NCI-H524 (cell line): ENCODE results near the gene STAG3.

Experiments used
- DNase-seq, 2 experiments: peaks; one replicate each; lab custom pipeline; 2025; lab: John Stamatoyannopoulos, UW

The STAG3 gene

DNA sequence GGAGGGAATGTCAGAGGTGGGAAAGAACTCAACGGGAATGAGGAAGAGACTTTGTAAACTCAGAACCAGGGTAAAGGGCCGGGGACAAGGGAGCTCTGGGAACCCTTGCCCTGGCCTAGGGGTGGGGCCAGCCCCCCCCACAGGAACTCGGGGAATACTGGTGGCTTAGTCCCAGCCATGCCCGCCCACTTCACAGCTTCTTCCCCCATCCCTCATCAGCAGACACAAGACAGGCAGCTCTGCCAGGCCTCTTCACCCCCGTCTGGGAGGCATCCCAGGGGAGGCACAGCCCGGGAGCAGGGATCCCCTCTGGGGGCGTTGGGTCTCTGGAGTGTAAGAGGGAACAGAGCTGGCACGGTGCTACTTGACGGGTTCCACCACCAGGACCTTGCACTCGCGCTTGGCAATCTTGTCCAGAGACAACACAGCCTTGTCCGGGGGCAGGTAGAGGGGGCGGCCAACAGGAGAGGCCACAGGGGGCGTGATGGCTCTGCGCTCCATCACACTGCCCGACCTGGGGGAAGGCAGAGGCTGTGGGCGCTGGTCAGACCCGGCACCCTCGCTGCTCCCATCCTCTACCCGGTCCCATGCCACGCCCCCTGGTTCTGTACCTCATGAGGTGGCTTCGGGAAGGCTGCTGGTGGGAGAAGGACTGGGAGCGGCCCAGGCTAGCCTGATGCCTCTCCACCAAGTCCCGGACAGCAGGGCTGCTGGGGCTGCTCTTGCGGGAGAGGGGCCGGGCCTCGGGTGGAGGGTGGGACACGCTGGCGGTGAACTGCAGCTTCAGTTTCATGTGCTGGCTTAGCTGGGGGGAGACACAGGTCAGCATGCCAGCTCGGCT is 22.8 kb upstream of the STAG3 start:
- no peak for DNase-seq

DNA sequence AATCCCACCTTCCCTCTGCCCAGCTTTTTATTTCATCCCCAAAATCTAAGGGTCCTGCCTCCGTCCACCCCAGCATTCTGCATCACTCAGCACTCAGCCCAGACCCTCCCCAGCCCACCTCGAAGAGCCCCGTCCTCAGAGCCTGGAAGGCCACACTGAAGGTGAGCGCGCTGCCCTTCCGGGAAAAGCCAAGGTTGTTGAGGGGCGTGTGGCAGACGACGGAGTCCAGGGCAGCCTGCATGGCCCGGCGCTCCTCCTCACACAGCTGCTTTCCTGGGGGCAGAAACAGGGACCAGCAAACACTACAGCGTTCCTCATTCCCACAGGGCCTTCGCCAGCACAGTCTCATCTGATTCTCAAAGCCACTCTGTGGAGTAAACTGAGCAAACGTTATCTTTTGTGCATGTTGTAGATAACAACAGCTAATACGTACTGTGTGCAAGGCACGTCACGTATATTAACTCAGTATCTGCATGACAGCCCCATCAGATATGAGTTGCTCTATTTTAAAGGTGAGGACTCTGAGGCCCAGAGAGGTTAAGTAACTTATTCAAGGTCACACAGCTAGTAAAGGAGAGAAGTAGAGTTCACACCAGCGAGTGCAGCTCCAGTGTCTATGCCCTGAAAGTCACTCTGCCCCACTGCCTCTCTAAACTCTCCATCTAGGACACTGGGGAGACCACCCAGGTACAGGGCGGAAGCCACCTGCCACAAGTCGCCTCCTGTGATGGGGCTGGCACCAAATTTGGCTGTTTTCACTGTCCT is 22.0 kb upstream of the STAG3 start:
- no peak for DNase-seq

DNA sequence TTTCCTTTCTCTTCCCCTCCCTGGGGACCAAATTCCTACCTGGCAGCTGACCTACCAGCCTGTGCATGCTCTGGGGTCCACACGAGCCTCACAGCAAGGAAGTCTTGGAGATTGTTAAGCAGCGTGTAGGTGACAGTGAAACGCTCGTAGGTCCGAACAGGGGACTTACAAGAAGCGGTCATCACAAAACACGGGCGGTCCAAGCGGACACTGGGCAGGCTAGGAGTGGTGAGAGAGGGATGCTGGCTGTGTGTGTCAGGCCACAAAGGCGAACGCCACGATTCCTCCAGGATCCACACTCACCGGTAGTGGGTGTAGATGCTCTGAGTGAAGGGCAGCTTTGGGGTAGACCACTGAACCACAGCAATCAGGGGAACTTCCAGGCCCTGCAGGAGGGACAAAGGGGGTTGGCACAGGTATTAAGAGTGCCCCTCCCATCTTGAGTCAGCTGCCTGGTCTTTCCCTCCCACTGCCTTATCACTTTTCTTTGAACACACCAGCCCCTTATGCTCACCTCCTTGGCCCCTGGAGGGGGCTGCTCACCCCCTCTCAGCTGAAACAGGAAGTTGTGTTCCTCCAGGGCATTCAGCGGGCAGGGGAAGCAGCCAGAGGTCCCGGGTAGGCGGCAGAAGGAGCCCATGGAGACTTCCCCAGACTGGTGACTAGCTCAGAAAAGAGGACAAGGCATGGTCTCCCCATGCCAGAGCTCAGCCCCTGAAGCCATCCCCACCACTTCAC is 21.2 kb upstream of the STAG3 start:
- no peak for DNase-seq

DNA sequence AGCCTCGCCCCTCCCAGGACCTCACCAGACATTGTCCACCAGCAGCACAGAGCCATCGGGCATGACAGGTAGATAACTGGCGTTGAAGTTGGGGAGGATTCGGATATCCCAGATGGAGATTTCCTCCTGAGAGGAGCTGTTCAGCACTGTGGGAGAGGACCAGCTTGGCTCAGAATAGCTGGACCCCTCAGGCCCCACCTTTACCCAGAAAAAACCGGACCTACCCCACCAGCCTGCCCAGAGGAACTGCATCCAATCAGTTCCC is 20.7 kb upstream of the STAG3 start:
- no peak for DNase-seq

DNA sequence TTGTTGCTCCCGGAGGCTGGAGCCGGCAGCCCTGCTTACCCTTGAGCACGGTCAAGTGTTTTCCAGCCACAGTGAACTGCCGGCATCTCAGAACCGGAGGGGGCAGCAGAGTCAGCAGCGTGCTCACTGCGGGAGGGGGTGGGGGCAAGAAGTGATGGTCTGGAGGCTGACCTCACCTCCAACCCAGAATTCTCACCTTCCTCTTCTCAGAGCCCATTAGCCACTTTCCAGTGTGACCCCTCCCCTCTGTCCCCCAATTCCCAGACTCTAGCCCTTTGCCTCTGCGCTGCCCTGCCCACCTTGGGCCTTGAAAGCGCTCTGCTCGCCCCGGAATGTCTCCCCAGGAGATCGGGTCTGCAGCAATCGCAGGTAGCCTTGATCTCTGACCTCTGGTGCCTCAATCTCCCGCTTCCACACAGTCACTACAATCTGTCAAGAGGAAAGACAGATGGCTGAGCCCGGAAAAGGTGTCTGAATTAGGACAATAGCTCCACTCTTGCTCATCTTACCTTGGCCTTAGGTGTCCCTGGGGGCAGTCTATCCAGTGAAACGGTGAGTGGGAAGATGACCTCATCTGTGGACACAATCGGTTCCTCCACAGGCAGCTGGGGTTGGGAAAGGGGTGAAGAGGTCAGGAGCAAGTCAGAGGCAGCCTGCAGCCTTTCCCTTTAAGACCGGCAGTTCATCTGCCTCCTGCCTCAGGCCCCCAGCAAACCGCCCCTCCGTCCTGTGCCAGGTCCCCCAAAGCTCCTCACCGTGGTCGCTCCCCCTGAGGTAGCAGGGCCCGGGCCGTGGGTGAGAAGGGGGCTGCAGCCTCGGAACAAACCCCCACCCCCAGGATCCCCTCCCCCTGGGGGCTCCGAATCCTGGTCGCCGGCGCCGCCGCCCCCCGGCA is 20.1 kb upstream of the STAG3 start:
- DNase-seq = no peak

DNA sequence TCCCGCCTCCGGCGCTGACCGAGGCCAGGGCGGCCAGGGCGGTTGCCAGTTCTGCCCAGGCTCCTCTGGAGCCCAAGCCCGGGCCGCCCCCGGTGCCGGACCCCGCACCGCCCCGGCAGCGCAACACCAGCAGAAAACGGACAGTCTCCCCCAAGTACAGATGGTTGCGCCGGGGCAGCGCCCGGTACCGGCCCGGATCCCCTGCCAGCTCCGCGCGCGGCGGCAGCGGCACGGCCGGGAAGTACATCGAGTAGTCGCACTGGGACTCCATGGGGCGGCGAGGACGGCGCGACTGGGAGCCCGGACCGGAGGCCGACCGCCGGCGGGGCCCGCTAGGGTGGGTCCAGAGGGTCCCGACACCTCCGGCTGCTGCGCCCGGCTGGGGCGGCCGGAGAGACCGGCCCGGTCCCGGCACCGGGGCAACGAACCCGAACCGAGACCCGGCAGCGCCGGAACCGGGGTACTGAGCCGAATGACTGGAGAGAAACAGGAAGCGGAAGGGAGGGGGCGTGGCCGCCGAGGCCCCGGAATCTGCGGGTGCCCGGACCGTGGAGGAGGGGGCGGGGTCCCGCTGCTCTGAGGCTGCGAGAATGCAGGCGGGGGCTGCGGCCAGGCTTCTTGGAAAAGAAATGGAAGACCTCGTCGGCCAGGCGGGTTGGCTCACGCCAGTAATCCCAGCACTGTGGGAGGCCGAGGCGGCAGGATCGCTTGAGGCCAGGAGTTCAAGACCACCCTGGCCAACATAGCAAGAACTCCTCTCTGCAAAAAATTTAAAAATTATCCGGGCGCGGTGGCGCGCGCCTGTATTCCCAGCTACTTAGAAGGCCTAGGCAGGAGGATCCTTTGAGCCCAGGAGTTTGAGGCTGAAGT is 19.3 kb upstream of the STAG3 start, which contains the start of gene TRAPPC14:
TSS of gene TRAPPC14 (minus strand) at position 495 of the 870 bp plus-strand sequence. CDS start at position 271, 224 bp downstream.
- peak; percentile 58 to 77 for DNase-seq

DNA sequence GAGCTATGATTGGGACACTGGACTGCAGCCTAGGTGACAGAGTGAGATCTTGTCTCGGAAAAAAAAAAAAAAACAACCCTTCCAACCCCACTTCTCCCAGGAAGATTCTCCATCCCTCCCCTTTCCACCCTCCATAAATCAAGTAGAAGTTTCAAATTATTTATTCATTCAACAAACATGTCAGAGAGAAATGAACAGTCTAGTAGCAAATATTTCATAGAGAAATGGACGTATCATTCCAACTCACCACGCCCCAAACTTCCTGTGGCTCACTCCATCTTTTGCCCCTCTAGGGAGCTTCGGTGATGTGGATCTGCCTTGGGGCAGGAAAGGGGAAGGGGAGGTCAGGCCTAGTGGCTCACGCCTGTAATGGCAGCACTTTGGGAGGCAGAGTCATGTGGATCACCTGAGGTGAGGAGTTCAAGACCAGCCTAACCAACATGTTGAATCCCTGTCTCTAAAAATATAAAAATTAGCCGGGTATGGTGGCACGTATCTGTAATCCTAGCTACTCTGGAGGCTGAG is 18.6 kb upstream of the STAG3 start:
- DNase-seq = no peak

DNA sequence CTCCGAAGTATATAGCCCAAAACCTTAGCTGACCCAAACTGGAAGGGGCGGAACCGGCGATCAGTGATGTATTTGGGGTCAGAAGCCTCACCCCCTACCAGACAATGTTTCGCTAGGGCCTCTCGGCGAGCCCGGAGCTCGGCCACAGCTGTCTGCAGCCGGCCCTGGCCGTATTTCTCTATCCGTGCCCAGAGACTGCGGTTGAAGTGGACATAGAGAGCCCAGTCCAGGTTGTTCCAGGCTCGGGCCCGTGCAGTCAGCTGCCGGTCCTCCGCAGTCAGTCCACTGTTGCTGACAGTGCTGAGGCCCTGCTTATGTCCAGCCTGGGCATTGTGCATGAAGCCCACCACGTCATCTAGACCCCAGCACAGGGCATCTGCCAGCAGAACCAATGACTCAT is 17.7 kb upstream of the STAG3 start:
- DNase-seq = no peak

DNA sequence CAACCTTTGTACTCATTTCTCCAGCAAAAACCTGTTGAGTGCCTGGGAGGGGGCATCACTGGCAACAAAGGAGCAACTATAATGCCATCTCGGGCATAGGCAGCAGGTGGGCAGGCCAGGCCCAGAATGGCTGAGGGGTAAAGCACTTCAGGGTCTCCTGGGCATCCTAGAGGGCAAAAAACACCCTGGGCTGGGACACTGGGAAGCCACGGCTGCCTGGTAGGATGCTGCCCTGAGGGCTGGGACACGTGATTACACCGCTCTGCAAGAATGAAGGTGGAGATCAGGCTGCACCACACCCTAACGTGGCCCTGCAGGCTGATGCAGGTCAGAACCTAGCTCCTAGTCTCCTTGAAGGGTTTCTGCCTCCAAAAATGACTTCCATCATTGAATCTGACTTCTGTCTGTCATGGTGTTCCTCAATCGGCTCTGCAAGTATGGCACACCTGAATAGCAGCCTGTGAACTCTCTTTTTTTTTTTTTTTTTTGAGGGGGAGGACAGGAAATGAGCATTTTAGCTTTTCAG is 14.6 kb upstream of the STAG3 start:
- DNase-seq = no peak

DNA sequence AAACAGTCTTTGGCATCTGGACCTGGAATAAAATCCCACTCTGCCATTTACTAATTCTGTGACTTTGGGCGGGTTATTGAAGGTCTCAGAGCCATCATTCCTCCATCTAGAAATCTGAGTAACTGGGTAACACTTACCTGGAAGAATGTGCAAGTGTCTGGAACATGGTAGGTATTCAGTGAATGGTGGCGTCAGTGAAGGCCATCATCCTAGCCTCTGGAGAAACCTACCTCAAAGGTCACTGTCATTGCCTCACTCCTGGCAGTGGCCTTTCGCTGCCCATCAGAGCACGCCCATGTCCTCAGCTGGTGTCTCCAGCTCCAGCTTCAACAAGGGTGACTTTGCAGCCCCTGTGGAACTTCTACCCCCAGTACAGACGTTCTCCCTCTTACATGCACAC is 13.8 kb upstream of the STAG3 start:
- no peak for DNase-seq

DNA sequence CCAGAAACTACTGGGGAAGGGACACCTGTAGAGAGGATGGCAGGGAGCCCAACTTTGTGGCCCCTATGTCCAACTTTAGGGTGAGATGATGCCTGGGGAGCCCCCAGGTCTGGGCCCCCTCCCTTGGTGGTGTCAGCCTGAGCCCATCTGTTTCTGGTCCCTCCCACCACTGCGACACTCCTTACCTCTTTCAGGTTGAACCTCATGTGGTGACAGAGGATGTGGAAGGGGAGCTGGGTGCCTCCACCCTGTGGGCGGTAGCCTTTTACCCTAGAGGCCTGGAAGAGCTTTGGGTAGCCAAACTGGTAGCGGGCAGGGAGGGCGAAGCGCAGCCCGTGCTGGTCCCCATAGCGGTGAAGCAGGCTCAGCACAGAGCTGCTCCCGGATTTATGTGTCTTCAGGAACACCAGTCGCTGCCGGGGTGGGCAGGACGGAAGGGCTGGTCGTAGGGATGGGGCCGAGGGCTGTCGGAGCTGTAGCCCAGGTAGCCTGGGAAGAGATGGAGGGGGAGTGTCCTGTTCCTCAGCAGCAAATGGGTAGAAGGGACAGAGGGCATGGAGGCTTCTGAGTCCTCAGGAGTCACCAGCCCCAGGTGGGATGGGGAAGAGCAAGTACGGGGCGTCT is 11.3 kb upstream of the STAG3 start:
- no peak for DNase-seq

DNA sequence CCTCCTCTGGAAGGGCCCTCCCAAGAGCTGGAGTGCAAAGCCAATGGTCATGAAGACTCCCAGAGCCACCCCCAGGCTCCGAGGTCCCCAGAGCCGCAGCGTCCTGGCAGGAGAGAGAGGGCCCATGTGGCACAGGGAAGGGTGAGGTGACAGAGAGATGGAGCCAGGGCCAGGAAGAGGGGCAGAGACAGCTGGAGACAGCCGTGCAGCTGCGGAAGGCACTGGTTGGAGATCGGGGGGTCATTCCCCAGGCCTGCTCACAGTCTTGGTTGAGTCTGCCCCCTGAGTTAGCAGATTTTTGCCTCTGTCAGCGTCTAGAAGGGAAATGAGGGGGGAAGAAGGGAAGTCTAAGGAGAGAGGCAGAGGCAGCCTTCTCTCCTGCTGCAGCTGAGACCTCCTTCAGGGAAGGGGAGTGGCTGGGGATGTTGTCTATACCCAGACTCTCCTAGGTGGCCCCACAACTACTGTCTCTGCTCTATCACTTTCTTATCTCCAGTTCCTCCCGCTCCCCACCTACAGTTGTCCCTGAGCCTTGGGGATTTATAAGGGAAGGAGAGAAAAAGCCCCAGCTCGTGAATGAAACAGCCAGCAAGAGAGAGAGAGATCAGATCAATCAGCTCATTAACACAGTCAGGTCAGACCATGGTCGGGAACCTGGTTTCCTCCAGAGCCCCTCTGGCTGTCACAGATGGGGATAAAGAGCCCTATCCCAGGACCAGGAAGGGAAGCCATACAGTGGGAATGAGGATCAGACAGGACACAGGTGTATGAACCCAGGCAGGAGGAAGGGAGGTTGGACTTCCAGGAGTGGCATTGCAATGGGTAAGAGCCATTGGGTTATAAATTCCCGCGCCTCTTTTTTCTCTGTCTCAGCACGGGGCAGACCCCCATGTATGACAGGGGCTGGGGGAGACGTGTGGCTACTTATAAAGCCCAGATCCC is 10.5 kb upstream of the STAG3 start:
- no peak for DNase-seq

DNA sequence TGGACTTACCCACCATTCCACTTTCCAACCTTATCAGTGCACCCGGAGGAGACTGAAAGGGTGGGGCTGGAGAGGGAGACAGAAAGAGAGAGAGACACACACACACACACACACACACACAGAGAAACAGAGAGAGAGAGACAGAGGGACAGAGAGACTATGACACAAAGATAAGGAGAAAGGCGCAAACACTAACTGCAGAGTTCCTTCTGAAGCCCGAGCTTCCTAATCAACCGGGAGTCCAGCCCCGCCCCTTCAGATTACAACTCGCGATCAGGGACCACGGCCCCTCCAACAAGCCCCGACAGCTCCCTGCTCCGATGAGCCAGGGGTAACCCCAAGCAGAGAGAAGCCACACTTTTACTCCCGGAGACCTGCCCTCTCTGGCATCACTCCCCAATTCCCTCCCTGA is 9.8 kb upstream of the STAG3 start:
- DNase-seq = peak in 1 of 2 experiments; percentile 17

DNA sequence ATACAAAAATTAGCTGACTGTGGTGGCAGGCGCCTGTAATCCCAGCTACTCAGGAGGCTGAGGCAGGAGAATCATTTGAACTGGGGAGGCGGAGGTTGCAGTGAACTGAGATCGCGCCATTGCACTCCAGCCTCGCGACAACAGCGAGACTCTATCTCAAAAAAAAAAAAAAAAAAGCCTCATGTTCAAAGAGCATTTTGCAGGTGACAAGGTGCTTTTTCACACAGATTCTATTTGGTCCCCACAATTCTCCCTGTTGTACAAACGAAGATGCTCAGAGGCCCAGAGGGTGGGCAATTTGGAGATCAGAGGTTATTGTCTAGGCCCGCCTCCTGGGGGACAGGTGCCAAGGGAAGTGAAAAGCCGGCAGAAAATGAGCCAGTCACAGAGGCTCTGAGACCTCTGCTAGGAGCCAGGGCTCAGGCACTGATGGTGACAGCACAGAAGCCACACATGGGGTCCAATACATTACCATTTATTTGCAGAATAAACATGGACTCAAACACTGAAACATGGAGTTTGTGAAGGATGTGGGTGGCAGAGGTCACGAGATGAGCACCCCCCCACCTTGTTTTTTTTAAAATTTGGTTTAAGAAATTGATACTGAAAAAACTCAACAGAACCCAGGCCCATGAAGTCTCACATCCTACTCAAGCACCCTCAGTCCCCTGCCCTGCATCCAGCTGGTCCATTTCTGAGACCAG is 8.4 kb upstream of the STAG3 start:
- DNase-seq = no peak

DNA sequence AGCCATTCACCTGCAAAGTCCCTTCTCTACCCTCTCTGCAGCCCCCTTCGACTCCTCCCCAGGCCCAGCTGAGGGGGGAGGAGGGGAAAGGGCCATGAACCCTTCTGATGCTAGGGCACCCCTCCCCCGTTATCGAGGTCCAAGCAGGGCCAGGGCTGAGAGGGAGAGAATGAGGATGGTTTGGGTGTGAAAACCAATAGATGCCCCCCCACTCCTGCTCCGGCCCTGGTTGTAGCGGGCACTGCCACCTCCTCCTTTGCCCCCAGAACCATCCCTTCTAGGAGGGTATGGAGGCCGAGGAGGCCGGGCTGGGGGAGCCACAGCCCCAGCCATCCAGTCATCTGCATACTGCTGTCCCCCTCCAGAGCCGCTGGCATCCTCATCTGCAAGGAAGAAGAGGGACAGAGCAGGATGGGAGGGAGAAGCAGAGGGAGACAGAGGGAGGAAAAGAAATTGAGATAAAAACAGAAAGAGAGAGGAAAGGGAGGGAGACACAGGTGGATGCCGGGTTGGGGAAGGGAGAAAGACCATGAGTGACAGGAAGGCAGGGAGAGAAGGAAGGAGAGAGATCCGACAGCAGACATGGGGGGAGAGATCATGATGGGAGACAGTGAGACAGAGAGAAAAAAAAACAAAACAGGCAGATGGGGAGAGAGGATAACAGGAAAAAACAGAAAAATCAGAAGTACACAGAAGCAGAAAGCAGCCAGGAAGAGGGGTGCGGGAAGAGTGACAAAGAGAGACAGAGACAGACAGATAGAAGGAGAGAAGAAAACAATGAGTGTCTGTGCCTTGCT is 7.4 kb upstream of the STAG3 start:
- no peak for DNase-seq

DNA sequence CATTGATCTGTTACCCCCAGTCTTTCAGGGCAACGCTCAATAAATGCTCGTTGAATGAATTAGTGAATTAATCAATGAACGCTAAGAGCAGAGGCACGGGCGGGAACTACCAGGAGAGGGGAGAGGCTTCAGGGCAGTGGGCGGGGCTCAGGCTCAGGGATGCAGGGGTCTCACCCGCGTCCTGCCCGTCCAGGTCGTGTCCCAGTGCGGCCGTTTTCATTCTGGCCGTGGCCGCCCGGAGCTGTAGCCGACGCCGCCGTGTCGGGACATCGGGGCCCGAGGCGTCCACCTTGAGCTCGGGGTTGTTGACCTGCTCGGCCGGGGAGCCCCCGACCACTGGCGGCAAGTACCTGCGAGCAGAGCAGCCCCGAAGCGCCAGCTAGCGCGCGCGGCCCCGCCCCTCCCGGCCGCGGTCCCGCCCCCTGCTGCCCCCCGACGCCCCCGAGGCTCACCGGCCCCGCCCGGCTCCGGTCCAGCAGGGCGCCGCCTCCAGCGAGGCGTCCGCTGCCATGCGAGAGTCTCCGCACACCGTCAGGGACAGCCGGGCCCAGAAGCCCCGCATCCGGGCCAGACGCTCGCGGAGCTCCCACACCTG is 6.5 kb upstream of the STAG3 start:
- DNase-seq = no peak

DNA sequence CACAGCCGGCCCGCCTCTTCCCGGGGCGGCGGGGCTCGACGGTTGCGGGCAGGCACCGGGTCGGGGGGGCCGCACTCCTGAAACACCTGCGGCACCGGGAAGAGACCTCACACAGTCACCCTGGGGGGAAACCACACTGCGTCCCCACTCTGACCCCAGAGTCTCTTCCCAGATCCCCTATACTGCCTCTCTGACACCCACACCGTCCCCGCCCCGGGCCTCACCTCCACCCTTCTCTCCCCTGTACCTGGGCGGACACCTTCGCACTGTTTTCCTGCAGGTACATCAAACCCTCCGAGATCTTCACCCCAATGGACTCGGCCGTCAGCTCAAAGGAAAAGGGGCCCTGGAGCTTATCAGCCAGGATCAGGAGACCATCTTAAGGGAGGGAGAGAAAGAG is 5.9 kb upstream of the STAG3 start:
- DNase-seq = no peak
